Bone marrow (tissue), 2 donors: ENCODE measurements around the gene APLNR.
A peak's percentile ranks its signal among the peaks of the same experiment; 100 is the strongest.

Experiments used
- DNase-seq, 2 donors: peaks; one replicate each; lab custom pipeline; 2025; lab: John Stamatoyannopoulos, UW

Gene APLNR

GRCh38 chr11:57219021-57219627, 17.9 kb downstream of the APLNR start:
- peak in 1 of 2 donors; percentile 47 for DNase-seq

DNA sequence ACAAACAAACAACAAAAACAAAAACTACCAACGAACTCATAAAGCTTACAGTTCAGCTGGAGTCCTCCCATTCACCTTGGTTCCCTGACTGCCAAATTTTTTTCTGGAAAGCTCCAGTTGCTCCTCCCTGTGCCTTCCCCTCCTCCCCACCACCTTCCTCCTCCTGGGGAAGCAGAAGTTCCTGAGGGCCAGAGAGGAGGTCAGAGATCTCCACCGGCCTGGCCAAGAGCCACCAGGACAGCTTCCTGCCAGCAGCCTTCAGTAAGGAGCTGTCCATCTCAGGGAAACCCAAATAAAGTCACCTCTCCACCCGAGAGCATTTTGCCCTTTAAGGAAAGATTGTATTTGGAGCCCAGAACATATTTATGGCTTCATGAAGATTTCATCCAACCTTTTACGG, 20.0 kb downstream of the APLNR start:
- no peak for DNase-seq

GRCh38 chr11:57216463-57216862, 20.6 kb downstream of the APLNR start:
- no peak for DNase-seq

DNA sequence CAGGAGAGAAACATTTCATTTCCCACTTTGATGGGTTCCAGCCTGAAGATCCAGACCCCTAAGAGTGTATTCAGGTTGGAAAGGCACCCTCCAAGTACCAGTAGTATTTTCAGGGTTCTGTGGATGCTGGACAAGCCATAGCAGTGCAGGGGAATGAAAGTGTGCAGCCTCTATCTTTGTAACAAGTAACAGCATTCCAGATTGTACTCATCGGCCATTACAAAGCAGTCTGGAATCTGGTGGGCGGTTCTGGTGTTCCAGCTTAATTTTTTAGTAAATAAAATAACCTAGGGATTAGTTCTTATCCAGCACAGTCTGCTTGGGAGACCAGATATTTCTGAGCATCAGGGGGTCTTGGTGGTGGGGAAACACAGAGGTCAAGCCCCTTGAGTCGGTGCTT, 22.6 kb downstream of the APLNR start:
- DNase-seq = no peak

GRCh38 chr11:57214098-57214417, 23.0 kb downstream of the APLNR start:
- DNase-seq = no peak

GRCh38 chr11:57213342-57214097, 23.5 kb downstream of the APLNR start:
- peak in 1 of 2 donors; percentile 73 for DNase-seq

- DNase-seq = no peak
Measured at GRCh38 chr11:57210781-57211180, 26.3 kb downstream of the APLNR start.

DNA sequence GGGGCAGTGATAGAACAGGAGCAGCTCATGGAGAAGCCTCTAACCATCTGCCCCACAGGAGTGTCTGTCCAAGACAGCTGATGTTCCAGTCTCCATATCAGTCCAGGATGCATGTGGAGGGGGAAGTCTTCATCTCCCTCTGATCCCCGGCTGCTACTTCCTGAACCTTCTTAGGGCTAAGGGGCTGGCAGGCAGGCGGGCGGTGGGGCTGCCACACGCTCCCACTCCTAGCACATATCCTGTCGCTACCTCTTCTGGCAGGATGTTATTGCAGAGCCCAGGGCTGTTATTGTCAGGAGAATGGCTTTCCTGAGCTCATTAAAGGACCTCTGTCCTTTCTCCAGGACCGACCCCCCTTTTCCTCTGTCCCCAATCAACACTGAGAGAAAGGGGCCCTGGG, 29.9 kb downstream of the APLNR start:
- DNase-seq = no peak

DNA sequence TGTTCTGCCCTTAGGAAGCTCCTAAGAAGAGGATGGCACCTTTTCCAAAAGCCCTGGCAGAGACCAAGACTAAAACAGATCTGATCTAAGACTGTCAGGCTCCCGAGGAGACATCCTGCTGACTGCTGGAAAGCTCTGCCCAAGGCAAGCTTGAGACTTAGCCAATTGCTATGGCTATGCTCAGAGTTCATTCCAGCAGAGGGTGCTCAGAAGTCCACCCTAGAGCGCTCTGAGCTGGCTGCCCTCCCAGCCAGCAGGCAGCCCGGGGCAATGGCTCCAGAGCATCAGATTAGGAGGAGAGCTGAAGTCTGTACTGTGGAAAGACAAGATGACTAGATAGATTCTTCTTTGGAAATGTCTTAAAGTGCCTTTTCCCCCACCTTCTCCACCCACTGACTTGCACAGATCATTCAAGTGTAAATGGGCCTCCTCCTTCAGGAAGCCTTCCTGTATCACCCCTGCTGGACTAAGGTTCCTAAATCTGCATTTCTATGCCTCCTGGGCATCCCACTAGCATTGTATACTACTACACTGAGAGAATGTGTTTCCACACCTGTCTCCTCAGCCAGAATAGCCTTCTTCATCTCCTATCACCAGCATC, 31.9 kb downstream of the APLNR start:
- no peak for DNase-seq

- no peak for DNase-seq
Measured at GRCh38 chr11:57203882-57204480, 33.1 kb downstream of the APLNR start.

- DNase-seq = no peak
Measured at GRCh38 chr11:57203359-57203758, 33.7 kb downstream of the APLNR start.

DNA sequence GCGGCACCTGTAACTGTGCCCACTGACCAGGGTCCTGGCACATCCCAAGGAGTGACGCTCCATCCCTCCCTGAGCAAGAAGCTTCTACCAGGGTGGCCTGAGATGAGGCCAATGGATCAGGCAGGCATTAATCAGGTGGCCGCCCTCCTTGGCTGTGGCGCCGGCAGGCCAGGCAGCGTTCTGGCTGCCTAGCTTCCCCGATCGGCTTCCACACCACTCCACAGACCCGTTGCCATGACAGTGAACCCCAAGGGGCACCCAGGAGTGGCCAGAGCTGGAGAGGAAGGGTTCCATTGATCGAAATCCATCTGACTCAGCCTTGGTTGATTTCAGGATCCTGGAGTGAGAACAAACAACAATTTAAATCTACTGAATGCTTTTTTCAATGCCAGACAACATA, 34.8 kb downstream of the APLNR start:
- no peak for DNase-seq

DNA sequence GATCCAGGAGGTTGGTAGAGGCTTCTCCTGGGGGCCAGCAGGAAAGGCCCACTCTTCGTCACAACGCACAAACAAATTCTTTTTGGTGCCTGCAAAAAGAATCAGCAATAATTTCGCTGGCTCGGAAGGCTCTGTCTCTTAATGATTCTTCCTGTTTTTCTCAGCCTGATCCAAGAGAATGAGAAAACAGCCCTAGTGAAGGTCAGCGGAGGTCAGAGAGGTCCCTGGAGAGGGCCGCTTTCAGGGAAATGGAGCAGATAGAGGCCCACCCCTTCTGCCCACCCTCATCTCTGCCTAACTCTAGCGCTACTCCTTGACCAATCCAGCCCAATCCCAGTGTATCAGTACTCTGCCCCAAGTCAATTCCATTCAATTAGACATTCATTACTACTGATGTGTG, 36.1 kb downstream of the APLNR start:
- no peak for DNase-seq

- DNase-seq = no peak
Measured at GRCh38 chr11:57199330-57199729, 37.7 kb downstream of the APLNR start.

GRCh38 chr11:57197762-57198161, 39.3 kb downstream of the APLNR start:
- DNase-seq = no peak

DNA sequence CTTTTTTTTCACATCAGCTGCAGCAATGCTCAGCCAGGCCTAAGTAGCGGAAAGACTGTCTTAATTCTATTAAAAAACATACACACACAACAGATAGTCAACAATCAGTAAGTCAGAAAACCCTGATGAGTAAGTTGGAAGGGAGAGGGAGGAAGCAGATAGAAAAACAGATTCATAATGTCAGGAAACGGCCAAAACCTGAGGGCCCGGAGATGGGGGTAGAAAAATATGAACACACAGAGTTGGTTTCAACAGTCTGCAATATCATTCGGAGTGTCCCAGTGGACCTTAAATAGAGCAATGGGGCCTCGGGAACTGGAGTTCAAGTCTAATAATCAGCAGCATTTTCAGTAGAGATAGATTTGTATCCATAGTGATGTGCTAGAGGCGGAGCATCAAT, 40.5 kb downstream of the APLNR start:
- no peak for DNase-seq

DNA sequence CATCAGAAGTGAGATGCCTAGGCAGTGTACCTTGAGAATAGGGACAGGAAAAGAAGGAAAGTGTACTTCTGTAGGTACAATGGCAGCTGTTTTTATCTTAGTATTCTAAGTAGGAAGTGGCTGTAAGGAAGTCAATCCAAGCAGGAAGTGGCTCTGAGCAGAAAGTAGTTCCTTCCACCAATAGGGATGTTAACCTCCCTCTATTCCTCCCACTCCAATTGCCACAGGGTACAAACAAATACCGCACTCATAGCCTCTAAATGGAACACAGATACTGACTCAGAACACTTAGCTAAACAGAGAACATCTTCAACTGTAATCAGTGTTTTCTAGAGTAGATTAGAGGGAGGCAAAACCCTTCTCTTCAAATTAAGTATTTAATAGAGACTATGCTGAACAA, 44.7 kb downstream of the APLNR start:
- no peak for DNase-seq

DNA sequence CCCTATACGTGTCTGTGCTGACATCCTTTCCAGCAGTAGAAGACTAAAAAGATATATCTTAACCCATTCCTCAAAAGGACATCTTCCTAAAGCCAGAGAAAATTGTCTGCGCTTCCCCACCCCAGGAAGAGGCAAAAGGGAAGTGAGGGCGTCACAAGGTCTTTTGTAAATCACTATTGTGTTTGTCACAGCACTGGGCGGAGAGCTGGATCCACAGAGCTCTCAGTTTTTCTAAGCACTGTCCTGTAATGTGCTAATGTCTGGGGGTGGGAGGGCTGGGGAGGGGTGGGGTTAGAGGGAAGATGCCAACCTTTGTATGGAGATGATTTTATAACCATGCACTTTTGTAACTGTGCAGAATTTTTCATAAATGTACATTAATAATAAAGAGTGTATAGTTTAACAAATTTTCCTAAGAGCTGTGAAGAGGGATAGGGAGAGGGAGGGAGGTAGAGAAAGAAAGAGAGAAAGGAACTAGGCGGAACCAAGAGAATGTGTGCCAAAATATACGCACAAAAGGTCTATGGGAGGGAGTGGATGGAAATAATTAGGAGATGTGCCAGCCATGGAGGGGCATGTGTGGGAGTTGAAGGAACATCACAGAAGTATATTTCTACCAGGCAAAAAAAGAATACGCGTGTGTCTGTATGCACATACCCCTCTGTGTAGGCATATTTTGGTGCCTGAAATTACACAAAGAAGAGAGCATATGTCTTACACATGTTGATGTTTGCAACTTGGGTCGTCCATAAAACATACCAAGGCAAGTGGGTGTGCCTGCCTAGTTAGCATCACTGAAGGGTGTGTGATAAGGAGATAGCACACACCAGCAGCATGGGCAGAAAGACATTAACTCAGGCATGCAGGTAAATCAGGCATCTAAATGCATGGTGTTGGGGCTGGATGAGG, 45.5 kb downstream of the APLNR start:
- no peak for DNase-seq

DNA sequence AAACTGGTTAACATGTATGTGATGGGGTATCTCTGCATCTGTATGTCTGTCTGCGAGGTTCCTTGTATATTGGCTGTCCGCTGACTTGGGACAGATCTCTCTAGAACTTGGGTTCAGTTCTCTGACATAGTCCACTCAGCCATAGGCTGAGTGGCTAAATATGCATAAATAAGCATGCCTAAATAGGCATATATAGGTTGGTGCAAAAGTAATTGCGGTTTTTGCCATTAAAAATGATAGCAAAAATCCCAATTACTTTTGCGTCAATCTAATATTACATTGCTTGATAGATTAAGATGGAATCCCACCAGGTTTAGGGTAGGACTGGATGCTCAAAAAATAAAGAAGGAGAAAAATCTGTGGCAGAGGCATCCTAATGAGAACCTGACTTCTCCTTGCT, 46.5 kb downstream of the APLNR start:
- no peak for DNase-seq
